ENCODE data around the gene TENT5C.

Gene TENT5C

GRCh38 chr1:117594261-117594990 is 11.4 kb upstream of the TENT5C start:
- DNase-seq: no peak

DNA sequence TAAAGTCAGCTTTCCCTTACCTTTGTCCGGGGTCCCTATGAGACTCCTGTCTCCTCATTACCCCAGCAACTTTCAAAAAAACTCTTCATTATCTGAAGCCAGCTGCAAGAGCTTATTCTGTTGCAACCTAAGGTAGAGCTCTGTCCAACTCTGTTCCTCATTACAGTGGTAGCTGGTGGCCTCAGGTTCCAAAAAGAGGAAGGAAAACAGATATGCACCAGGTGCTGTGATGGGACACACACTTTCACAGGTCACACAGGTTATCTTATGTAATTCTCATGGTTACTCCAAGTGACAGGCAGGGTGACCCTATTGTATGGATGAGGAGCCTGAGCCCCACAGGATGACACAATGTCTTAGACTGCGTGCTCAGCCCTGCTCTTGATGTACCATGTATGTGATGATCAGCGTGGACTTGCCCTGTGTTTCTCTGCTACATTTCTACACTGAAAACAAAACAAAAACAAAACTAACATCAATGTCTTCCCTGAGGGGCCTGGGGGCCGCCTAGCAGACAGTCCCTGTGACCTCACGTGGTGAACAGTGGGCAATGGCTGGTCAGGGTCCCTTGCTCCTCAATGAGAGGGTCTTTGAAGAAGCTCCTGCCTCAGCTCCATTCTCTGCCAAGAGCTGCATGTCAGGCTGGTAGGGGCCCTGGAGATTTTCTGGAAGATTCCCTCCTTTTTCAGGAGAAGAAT is 9.7 kb upstream of the TENT5C start:
- DNase-seq: no peak

GRCh38 chr1:117598489-117598888 is 7.4 kb upstream of the TENT5C start:
- DNase-seq: no peak

- no peak for DNase-seq
Observed at GRCh38 chr1:117599286-117600221, 6.3 kb upstream of the TENT5C start.

DNA sequence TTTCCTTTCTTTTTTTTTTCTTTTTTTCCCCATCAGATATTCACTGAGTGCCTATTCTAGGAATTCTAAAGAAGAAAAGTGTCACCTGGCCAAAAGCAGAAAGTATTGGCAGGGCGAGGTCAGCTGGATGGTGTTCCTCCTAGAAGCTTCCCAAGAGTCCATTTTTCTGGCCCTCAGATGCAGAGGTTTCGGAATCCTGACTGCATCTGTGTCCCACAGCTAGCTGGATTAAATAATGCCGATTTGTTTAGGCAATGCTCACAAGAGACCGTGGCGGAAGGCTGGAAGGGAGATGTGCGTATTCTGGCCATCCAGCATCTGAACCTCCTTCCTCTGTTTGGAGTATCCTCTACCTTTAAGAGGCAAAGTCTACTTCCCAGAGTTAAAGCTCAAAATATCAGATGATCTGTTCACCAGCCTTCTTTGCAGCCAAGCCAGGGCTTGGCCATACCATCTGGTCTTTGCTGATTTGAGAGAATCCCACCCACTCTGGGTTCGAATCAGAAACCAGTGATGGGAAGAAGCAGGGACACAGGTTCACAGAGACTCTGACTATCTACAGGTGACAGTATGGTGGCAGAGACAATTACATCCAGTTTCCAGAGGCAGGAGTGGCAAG is 5.4 kb upstream of the TENT5C start:
- no peak for DNase-seq

GRCh38 chr1:117600966-117601365 is 4.9 kb upstream of the TENT5C start:
- no peak for DNase-seq

GRCh38 chr1:117602862-117603261 is 3.0 kb upstream of the TENT5C start:
- no peak for DNase-seq

DNA sequence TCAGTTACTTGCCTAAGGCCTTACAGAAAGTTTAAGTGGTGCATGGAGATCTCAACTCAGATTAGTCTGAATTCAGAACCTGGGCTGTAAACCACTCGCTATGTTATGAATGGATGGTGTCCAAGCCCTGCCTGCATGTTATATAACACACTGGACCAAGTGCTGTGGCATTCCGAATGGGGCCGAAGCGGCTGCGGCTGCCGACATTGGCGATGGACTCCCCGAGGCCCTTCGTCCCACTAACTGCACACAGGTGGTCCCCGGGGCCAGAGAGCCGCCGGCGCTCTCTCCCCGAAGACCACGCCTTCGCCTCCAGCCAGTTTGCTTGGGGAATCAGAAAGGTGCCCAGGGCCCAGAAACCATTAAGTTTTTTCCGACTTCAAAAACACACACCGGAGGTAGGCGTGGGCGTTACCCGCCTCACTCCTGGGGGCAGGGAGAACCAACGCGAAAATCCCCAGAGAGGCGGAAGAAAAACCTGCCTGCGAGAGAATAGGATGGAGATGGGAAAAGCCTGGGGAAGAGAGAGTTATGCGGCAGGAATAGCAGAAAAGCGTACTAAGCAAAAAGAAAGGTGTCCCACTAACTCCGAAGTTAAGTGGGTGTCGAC is 579 bp upstream of the TENT5C start:
- DNase-seq: no peak

DNA sequence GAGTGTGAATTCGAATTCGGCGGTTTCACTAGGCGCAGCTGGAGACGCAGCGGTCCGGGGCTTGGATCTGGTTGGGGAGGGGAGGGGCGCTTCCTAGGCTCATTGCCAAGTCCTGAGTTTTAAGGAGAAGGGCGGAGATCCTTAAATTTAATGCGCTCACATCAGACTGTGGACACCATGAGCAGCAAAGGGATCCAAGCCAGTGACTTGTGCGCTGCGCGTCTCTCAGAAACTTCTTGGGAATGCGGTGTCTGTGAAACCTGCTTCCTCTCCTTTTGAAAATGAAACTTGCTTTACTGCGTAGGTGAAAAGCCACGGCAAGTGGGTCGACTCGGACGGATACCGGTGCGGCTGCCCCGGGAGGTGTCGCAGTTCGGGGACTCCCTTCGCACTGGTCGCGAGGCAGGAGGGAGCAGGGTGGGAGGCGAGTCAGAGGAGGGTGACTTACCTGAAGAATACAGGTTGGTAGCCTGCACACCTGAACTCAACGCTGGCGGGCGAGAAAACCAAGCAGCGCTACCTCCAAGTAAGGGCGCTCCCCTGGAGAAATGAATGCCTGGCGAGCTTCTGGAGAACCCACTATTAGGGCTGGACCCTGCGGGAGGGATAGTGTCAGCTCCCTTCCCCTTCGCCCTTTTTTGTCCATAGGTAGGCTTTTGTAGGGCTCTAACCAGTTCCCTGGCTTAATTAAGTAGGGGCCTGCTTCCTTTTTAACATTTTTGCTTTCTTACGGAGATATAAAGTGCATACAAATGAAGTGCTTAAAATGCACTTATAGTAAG is 992 bp downstream of the TENT5C start:
- peak; percentile 69 for DNase-seq

- DNase-seq: peak; percentile 52
Observed at GRCh38 chr1:117607471-117607870, 1.6 kb downstream of the TENT5C start.

- no peak for DNase-seq
Observed at GRCh38 chr1:117608115-117608615, 2.3 kb downstream of the TENT5C start.

GRCh38 chr1:117608758-117609157 is 2.9 kb downstream of the TENT5C start:
- DNase-seq: no peak

GRCh38 chr1:117609471-117609911 is 3.6 kb downstream of the TENT5C start:
- no peak for DNase-seq

- DNase-seq: no peak
Observed at GRCh38 chr1:117610036-117610435, 4.2 kb downstream of the TENT5C start.

GRCh38 chr1:117611121-117611601 is 5.3 kb downstream of the TENT5C start:
- no peak for DNase-seq

DNA sequence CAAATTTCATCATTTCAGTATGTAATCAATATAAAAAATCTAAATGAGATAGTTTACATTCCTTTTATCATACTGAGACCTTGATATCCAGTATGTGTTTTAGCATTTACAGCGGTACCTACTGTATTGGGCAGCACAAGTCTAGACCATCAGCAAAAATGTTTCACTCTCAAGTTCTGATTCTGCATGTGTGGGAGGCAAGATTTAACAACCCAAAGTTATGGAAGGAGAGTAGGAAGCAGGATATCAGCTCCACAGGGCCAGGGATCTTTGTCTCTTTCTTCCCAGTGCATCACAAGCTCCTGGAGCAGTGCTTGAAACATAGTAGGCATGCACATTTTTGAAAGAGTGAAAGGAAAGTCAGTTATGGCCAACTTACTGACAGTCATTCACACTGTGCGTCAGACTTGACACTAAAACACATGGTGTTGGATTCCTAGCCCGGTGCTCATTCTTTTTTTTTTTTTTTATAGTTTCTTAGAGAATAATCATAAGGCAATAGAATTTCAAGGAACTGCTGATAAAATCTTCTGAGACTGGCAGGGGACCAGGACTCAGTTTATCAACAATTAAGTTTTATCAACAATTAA is 6.1 kb downstream of the TENT5C start:
- DNase-seq: no peak

DNA sequence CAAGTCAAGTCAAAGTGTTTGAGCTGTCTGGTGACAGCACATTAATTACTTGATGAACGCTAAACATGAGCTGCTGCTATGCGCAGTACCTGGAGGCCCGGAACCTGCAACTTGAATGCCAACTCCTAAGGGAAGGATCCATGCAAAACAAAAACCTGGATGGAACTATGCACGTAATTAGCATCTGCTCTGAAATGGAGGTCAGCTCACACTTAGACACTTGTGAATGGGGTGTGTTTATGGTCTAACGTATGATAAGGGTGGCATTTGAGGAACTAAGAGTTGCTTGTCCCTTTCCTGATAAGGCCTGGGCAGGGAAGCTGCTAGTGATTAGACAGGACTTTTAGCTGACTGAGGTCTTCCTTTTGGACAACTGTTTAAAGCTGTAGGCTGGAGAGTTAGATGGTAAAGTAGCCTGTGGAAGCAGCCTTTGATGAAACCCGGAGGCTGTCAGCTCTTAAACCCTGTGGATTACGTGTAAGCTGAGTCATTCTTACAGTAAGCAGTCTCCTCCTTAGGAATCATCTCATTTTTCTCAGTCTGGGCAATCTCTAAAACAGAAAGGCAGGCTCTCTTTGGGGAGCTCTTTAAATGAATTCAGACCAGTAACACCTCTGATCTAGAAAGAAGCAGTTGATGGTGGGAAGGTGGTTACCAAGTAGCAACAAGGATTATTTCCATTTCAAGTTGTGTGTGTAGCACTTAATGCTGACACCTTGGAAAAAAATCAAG is 6.8 kb downstream of the TENT5C start:
- DNase-seq: no peak

- no peak for DNase-seq
Observed at GRCh38 chr1:117613249-117613968, 7.6 kb downstream of the TENT5C start.

DNA sequence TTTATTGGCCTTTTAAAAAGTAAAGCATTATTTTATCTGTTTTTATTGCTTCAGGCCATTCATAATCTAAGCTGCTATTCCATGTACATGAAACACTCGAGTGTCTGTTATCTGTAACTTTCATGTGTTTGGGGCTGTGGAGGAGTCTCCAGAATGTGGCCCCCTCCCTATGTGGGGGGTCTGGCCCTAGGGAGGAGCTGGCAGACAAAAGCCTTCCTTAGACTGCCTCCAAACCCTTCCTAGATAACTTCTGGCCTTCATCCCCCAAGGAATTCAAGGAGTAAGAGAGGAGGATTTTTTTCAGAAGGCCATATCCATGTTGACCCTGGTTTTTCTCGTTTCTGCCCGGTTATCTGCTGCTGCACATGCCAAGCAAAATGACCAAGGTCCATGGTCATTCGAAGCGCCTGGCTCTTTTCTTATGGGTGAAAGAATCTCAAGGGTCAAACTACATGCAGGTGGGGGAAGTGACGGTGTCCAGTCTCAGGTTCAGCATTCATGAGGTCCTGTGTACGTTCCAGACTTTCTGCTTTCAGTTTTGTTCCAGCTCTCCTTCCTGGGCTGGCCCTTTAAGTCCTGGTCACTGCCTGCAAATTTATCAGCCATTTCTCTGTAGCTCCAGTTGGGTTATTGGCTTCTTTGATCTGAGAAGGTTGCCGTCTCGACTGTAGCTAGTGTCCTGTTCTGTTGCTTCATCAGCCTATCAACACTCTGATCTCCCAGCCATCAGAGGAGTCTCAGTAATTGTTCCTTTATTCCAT is 8.3 kb downstream of the TENT5C start:
- DNase-seq: no peak
